ENCODE results near the gene CYS1. TPM values are rescaled to one million over a fixed set of nuclear protein-coding genes. Genes with fewer than 3 reads are reported as not detected.

Gene CYS1
- total and polyA plus RNA-seq, 2 of the 8 experiments (the other 6 are each of a cell fraction or from before 2014, with no cell fraction given) = 0.09 to 0.13 TPM

DNA sequence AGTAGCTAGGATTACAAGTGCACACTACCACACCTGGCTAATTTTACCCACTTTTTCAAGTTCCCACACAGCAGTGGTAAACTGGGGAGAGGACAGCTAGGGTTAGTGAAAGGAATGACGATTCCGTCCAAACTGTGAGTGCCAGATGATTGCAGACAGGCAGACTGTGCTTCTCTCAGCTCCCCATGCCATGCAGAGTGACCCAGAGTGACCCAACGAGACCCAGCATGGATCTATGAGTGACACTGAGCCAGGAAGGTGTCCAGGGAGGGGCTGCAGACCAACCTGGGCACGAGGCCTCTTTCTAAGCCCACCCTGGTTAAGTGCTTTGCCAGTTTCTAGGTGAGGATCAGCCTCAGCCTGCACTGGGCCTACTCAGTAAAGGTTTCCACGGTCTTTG lies 44.6 kb downstream of the CYS1 start (continued):
- TF ChIP-seq CBX8 (IDR thresholded peaks at IDR 0.05; ENCODE audit: borderline replicate concordance, low read depth, low read length) = no peak
- TF ChIP-seq SP1 (IDR thresholded peaks at IDR 0.05; ENCODE audit: low read depth, low read length) = no peak
- TF ChIP-seq RAD21 (IDR thresholded peaks at IDR 0.05 in 1 of 2, conservative IDR thresholded peaks at IDR 0.05 in 1 of 2; ENCODE audit: low read depth in 2 of 2, low read length in 2 of 2) = no peak
- TF ChIP-seq SIX5 (IDR thresholded peaks at IDR 0.05; ENCODE audit: low read depth, low read length) = no peak
- TF ChIP-seq, protein P1, sequence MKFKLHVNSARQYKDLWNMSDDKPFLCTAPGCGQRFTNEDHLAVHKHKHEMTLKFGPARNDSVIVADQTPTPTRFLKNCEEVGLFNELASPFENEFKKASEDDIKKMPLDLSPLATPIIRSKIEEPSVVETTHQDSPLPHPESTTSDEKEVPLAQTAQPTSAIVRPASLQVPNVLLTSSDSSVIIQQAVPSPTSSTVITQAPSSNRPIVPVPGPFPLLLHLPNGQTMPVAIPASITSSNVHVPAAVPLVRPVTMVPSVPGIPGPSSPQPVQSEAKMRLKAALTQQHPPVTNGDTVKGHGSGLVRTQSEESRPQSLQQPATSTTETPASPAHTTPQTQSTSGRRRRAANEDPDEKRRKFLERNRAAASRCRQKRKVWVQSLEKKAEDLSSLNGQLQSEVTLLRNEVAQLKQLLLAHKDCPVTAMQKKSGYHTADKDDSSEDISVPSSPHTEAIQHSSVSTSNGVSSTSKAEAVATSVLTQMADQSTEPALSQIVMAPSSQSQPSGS (IDR thresholded peaks at IDR 0.05; ENCODE audit: low read length) = no peak
- TF ChIP-seq CEBPB (IDR thresholded peaks at IDR 0.05; ENCODE audit: low read depth, low read length) = no peak

Measured in H1 (cell line).